EH (cell line): ENCODE results near the gene FMNL3.
"Not testable (repeated sequence)": the region's sequence is repeated elsewhere in the genome, so short reads cannot be mapped to it uniquely, and the experiment has no call there.

Source experiments
- DNase-seq: peaks from one replicate; pipeline ENCODE4 v3.0.0-alpha.2; 2015; ENCODE audit warnings: low read depth

FMNL3 gene, protein sequence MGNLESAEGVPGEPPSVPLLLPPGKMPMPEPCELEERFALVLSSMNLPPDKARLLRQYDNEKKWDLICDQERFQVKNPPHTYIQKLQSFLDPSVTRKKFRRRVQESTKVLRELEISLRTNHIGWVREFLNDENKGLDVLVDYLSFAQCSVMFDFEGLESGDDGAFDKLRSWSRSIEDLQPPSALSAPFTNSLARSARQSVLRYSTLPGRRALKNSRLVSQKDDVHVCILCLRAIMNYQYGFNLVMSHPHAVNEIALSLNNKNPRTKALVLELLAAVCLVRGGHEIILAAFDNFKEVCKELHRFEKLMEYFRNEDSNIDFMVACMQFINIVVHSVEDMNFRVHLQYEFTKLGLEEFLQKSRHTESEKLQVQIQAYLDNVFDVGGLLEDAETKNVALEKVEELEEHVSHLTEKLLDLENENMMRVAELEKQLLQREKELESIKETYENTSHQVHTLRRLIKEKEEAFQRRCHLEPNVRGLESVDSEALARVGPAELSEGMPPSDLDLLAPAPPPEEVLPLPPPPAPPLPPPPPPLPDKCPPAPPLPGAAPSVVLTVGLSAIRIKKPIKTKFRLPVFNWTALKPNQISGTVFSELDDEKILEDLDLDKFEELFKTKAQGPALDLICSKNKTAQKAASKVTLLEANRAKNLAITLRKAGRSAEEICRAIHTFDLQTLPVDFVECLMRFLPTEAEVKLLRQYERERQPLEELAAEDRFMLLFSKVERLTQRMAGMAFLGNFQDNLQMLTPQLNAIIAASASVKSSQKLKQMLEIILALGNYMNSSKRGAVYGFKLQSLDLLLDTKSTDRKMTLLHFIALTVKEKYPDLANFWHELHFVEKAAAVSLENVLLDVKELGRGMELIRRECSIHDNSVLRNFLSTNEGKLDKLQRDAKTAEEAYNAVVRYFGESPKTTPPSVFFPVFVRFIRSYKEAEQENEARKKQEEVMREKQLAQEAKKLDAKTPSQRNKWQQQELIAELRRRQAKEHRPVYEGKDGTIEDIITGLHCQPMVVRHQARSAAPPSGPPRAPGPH

DNA sequence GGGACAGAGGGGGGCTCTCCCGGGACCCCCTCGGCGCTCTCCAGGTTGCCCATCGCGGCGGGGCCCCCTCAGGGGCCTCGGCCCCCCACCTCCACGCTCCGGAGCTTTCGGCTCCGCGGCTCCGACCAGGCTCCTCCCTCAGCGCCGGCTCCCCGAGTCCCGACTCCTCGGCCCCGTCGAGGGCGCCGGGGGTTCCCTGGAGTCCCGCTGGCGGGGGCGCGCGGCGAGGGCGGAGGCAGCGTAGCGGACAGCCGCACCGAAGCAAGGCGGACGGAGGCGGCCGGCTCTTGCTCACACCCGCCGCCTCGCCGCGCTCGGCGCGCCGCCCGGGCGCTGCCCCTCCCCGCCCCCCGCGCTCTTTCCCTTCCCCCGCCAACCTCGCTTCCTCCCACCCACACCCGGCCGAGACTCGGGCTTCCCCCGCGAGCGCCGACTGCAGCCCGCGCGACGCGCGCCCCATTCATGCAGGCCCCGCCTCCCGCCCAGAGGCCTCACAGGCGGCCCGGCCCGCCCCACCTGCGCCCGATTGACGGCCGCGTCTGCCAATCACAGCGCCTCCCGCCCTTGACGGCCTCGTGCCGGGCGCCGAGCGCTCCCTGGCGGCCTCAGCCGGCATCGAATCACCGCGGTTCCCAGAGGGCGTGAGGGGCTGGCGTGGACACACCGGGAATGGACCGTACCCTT is at the start of gene FMNL3:
TSS of gene FMNL3 (minus strand) at position 278 of the 684 bp plus-strand sequence. CDS start at position 53, 225 bp downstream.
- peak; percentile 96 for DNase-seq

DNA sequence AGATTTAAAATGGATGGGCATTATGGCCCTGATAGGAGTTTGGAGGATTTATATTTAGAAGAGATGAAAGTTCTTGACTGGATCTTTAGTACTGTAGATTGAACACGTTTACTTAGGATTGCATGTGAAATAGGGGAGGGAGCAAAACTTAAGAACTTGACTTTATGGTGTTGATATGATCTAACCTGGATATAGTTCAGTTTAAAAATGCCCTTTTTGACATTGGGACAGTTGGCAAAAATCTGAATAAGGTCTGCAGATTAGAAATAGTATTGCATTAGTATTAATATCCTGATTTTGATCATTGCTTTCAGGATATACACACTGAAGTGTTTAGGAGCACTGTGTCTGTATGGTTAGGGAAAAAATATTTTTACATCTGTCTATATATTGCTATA is 43.8 kb upstream of the FMNL3 start:
- DNase-seq: no peak

DNA sequence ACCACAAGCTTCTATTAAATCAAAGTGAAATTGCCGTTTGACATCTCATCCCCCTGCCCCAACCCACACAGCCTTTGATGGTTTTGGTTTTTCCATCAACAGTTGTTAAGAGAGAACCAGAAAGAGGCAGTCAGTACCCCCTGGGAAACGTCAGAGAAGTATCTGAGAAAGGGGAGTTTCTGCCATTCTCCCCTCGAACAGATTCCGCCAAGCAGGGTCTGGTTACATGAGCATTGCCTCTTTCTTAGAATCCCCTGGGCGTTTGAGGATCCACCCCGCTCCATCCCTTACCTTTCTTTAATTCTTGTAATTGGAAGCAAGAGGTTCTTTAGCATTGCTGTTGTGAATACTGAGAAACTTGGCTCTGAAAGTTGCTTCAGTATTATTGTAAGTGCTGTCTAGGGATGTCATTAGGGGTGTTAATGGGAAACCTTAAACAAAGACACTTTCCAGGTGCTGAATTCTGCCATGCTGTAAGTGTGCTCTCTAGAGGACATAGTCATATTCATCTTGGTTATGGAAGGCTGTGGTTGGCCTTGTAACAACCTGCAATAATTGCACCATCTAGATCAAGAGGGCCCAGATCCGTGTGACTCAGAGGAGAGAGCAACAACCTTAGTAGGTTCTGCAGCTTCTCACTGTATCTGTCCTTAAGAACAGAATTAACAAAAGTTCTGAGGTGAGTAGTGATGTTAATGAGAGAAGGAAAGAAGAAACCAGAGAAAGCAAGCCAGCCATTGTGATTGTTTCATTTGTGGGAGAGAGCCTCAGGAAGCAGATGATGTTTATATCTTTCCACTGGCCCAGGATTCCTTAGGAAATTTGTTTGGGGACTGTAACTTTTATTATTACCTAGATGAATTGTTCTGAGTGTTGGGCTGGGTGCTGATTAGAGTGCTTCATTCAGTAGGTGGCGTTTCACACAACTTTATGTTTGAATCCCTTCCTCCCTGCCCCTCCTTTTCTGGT is 43.1 kb upstream of the FMNL3 start:
- peak; percentile 63 for DNase-seq

DNA sequence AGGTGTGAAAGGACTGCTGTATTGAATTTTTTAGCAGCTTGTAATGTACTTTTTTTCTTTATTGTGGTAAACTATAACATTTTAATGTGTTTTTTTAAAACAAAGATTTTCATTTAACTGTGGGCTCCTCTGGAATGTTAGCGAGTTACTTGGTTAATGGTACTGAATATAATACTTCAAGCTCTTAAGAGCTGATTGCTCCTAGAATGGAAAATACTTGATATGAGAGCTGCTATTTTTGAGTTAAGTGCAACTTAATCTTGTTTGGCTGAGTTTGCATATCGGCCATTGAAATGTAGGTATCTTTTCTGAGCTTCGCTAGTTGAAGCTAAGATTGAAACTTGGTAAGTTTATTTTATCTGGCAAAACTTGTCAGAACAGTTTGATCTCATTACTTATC is 41.6 kb upstream of the FMNL3 start:
- DNase-seq: no peak

DNA sequence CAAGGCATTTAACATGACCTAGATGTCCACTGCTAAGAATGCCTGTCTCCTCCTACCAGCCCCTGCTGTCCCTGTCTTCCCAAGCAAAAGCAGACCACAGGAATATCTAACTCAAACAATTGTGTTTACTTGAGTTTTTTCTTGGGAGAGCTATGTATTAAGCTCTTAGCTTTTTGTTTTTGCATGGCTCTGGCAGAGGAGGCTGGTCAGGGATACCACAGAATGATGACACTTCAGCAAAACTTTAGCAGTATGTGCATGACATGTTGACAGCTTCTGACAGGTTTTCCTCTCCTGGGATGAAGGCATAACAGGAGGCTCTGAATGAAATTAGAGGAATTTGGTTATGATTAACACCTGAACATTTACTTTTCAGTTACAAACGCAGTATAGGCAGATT is 41.1 kb upstream of the FMNL3 start:
- peak; percentile 45 for DNase-seq

DNA sequence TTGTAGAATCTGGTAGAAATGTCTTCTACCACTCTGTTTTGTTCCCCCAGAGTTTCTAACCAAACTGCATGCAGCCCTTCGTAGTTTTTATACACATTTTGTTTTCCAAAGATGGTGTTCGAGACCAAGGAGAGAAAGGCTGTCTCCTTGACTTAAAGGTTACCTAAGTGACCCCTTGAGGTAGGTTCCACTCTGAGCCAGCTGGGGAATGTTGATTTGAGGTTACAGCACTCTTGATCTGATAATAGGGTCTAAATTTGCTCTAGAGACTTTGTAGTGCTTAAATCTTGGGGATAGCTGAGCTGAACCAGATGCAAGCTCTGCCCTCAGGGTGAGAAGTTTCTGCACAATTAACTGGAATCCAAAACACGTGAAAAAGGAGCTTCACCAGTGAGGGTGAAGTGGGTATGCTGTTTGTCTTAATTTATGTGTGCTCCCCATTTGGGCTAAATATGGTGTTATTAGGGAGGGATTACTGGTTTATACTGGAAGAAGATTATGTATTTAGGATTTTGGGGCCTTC is 37.2 kb upstream of the FMNL3 start:
- no peak for DNase-seq

DNA sequence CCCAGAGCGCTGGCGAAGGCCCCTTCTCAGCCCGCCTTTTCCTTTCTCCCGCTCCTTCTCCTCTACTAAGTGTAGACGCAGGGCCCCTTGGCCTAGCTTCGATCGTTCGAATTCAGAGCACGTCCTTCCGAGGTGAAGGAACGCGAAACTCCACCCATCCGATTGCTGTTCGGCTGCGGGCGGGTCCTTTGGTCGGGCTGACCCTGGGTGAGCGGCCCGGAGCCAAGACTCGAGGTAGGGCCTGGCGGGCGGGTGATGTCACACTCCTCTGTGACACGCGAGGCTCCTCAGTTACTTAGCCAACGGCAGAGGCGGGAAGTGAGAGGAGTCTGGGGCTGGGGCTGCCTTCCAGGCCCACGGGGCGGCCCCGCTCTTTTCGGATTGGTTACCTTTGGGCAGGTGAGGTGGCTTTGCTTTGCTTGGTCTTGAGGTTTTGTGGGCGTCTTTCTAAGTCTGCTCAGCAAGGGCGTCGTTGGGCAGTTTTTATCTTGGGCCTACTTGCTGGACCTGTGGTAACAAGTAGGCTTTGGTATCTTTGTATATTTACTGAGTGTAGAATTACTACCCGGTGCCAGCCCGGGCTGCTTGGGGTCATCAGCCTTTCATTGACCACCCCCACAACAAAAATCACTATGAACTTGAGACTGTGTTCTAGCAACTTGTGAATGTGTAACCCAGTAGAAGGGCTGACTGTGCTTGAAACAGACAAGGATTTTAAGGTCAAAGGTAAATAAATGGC is 34.8 kb upstream of the FMNL3 start:
- peak; percentile 93 for DNase-seq

DNA sequence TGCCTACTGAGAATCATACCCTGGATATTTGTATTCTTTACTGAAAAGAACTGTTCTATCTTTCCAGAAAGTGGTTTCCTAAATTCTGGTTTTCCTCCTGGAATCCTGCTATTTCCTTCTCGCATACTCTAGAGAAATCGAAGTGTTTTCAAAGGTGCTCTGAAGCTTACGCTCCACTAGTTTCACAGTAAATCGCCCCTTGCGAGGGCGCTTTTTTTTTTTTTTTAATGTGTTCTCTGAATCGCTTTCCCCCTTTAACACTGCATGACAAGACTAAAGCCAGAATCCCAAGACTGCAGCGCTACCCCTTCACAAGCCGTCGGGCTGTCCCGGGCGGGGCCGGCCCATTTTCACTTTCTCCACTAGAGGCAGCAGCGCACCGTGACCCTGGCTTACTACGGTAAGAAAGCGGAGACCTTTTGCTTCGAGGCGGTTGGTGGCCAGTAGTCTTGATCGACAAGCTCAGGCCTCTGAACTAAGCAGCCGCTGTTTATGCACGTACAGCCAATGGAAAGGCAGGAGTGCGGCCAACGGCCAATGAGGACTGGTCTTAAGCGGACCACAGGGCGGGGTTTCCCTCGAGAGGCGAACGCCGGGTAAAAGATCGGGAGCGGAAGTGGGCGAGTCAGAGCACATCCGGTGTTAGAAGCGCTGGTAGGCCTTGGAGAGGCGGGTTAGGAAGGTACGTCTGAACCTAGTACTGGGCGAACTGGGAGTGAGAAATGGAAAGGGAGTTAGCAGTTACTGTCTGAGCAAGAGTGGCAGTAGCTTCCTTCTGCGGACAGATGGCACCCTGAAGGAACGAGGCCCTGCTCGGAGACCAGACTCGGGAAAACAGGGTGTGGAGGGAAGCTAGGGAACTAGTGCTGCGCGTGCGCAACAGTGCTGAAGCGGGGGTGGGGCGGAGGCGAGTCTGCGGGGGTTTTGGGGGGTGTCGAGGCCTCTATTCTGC is 34.0 kb upstream of the FMNL3 start, which contains the start of gene TMBIM6:
TSS of gene TMBIM6 (plus strand) at position 628 of the 952 bp plus-strand sequence. CDS start 10,937 bp downstream, outside the sequence.
- DNase-seq: peak; percentile 100

DNA sequence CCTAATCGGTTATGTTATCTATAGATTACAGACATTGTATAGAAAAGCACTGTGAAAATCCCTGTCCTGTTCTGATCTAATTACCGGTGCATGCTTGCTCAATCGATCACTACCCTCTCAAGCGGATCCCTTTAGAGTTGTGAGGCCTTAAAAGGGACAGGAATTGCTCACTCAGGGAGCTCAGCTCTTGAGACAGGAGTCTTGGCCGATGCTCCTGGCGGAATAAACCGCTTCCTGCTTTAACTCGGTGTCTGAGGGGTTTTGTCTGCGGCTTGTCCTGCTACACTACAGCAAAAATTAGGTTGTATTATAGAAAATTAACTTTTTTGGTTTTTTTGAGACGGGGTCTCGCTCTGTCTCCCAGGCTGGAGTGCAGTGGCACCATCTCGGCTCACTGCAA is 33.1 kb upstream of the FMNL3 start:
- DNase-seq: not testable (repeated sequence)

DNA sequence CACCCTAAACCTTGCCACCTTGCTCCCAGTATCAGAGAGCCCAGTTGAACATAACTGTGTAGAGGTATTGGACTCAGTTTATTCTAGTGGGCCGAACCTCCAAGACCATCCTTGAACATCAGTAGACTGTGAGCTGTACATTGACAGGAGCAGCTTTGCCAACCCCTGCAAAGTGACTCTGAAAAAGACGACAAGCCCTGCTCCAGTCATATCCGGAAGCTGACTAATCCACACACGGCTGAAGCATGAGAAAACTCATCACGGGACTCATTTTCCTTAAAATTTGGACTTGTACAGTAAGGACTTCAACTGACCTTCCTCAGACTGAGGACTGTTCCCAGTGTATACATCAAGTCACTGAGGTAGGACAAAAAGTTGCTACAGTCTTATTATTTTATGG is 31.5 kb upstream of the FMNL3 start:
- DNase-seq: peak; percentile 48

DNA sequence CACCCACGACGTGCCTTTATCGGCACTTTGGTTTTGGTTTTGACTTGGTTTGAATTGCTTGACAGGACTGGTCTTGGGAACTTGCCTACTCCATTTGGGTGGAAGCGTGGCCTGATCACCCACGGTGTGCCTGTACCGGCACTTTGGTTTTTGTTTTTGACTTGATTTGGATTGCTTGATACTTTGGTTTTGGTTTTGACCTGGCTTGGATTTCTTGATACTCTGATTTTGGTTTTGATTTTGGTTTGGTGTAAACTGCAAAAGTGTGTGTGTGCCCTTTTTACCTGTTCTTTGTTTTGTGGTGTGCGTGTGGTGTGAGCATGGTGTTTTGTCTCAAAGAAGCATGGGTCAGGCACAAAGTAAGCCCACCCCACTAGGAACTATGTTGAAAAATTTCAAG is 27.7 kb upstream of the FMNL3 start:
- DNase-seq: not testable (repeated sequence)

DNA sequence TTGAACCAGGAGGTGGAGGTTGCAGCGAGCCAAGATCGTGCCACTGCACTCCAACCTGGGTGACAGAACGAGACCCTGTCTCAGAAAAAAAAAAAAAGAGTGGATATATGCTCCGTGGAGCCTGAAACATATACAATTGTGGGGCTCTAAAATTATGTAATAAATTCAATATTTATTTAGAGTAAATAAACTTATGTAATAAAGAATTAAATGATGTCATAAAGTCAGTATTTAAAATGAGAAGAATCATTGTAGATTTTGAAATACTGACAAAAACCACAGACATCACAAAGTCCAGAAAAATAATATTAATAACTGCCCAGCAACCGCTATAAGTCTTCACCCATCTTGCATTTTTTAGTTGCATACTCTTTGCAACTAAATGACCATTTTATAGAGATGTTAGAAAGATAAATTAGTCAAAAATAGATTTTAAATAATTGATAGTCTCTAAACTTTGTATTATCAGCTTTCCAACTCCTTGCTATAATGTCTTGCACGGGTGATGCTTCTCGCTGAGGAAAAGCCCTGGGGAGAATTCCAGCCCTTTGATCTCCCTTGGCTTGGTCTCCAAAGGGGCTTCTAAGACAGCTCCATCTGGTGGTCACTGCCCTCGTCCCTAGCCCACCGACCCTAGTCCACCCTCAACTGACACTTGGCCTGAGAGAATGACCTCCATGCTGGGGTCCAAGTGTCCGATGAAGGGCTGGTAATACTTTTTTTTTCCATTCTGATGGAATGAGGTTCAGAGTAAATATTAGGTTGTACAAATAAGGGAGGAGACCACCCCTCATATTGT is 26.2 kb upstream of the FMNL3 start:
- DNase-seq: no peak

DNA sequence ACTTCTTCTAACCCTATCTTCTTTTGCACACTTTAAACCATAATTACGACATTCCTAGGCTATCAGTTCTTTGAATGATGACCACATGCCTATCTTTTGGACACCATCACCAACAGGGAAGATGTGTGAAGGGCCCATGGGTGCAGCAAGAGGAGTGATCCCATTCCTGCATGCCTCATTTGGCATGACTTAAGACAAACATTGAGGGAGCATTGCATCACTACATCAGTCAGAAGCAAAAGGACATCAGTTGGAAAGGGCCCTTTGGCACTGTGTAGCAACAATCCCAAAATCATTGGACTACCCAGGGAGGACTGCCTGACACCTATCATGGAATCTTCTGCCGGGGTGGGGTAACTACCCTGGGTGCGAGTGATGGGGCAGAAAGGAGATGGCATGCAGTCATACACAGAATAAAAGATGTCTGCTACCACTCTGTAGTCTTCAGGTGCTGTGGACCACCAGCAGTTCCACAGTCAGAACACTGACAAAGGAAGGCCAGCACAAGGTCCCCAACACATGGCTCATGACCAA is 23.4 kb upstream of the FMNL3 start:
- peak; percentile 33 for DNase-seq

DNA sequence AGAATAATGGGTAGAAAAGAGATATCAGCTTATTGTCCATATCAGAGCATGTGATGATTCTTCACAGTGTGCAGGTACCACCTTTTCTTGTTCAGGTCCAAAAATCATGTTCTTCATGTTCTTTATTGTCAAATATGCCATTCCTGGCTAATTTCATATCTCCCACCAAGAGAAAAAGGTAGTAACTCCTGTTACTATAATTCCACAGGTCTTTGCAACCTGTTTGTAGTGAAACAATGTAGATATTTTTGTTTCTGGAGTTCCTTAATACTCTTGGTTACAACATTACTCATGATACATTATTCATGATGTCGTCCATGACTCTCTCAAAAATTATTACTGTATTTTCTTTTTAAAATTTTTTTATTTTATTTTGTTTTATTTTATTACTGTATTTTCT is 22.8 kb upstream of the FMNL3 start:
- DNase-seq: no peak

DNA sequence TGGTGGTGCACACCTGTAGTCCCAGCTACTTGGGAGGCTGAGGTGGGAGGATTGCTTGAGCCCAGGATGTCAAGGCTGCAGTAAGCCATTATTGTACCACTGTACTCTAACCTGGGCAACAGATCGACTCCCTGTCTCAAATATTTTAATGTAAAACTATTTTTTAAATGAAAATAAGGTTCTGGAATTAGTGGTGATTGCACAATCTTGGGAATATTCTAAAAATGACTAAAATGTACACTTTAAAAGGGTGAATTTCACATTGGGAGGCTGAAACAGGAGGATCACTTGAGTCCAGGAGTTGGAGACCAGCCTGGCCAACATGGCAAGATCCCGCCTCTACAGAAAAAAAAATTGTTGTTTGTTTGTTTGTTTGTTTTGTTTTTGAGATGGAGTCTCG is 21.2 kb upstream of the FMNL3 start:
- DNase-seq: no peak

DNA sequence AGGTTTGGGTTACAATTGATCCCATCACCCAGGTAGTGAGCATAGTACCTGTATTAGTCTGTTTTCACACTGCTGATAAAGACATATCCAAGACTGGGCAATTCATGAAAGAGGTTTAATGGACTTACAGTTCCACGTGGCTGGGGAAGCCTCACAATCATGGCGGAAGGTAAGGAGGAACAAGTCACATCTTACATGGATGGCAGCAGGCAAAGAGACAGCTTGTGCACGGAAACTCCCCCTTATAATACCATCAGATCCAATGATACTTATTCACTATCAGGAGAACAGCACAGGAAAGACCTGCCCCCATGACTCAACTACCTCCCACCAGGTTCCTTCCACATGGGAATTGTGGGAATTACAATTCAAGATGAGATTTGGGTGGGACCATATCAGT is 14.2 kb upstream of the FMNL3 start:
- not testable (repeated sequence) for DNase-seq

DNA sequence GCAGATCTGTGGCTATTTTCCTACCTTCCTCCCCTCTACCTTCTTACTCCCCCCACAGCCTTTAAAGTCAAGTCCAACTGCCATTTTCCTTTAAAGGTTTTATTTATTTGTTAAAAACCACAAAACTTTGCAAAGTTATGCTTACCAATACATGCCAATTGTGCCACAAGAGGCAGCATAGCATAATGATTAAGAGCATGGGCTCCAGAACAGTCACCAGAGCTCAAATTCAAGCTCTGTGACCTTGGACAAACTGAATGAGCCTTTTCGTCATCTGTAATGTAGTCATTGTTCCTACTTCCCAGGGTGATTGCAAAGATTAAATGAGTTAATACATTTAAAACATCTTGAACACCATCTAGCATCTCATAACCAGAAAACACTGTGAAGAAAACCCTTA is 13.0 kb upstream of the FMNL3 start:
- DNase-seq: peak; percentile 27

DNA sequence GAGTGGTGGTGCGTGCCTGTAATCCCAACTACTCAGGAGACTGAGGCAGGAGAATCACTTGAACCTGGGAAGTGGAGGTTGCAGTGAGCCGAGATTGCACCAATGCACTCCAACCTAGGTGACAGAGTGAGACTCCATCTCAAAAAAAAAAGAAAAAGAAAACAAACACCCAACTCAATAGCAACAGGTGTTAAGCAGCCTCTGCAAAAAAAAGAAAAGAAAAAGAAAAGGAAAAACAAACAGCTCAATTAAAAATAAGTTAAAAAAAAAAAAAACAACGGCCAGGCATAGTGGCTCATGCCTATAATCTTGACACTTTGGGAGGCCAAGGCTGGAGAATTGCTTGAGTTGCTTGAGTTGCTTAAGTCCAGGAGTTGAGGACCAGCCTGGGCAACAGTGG is 10.6 kb upstream of the FMNL3 start:
- DNase-seq: not testable (repeated sequence)
